SK-N-SH (cell line): ENCODE measurements around the gene CSNK1E. TPM values are rescaled to one million over a fixed set of nuclear protein-coding genes. Genes with fewer than 3 reads are reported as not detected.
A peak's percentile ranks its signal among the peaks of the same experiment; 100 is the strongest.

Experiments used
- CTCF ChIA-PET: fragments of 300-600, 350-600 bp; formaldehyde crosslinking; extraction: SDS; loops from one replicate; lab custom pipeline; 2021; lab: Yijun Ruan, JAX
- POLR2A ChIA-PET: fragments of 350-600 bp; sonication (Branson Sonifier 250); formaldehyde crosslinking; extraction: SDS; loops from one replicate; lab custom pipeline; 2020; ENCODE audit warnings: antibody characterized with exemption, inconsistent platforms; lab: Yijun Ruan, JAX
- DNase-seq: peaks from one replicate; pipeline ENCODE4 v3.0.0; 2012
- H2AFZ ChIP-seq: fragments of 200-600 bp; sonication (generic); 2 replicates; pipeline ENCODE4 v1.8.1; 2016; ENCODE audit warnings: antibody characterized with exemption, mild to moderate bottlenecking, low read depth
- H3F3A ChIP-seq: fragments of 200-600 bp; sonication (generic); replicated peaks from 2 replicates; pipeline ENCODE3; 2016; ENCODE audit warnings: antibody characterized with exemption, mild to moderate bottlenecking; ENCODE audit not compliant: insufficient read depth
- H3K27ac ChIP-seq, 2 experiments: fragments of 200-500 bp in 1 of 2; fragments of 200-600 bp in 1 of 2; sonication (Bioruptor generic) in 1 of 2; sonication (generic), shearing (Covaris generic) in 1 of 2; 2 replicates each; pipeline versions ENCODE4 v1.5.1 to v1.6.1; 2014 to 2016; ENCODE audit warnings: low read depth in 2 of 2, inconsistent platforms in 1 of 2, low read length in 1 of 2, mild to moderate bottlenecking in 1 of 2, mixed read lengths in 1 of 2
- H3K27me3 ChIP-seq: fragments of 200-600 bp; sonication (generic), shearing (Covaris generic); 2 replicates; pipeline ENCODE4 v1.6.1; 2016; ENCODE audit warnings: mixed run types; ENCODE audit not compliant: insufficient read depth
- H3K36me3 ChIP-seq, 2 experiments: fragments of 200-500 bp in 1 of 2; fragments of 200-600 bp in 1 of 2; sonication (Bioruptor generic) in 1 of 2; sonication (generic) in 1 of 2; replicated peaks in 1 of 2; 2 replicates each; pipeline versions ENCODE3 to v1.5.1; 2014 to 2016; ENCODE audit warnings: low read length in 1 of 2, mild to moderate bottlenecking in 1 of 2; ENCODE audit not compliant: insufficient read depth in 2 of 2, control insufficient read depth in 1 of 2
- H3K4me1 ChIP-seq, 2 experiments: fragments of 200-500 bp in 1 of 2; fragments of 200-600 bp in 1 of 2; sonication (Bioruptor generic) in 1 of 2; sonication (generic), shearing (Covaris generic) in 1 of 2; 2 replicates each; pipeline versions ENCODE4 v1.5.1 to v1.6.1; 2014 to 2016; ENCODE audit warnings: low read depth in 1 of 2, low read length in 1 of 2, mixed run types in 1 of 2; ENCODE audit not compliant: insufficient read depth in 2 of 2, control insufficient read depth in 1 of 2
- H3K4me2 ChIP-seq: fragments of 200-600 bp; sonication (generic), shearing (Covaris generic); 2 replicates; pipeline ENCODE4 v1.6.1; 2017; ENCODE audit warnings: mixed run types
- H3K4me3 ChIP-seq, 2 experiments: fragments of 200-500 bp in 1 of 2; fragments of 200-600 bp in 1 of 2; sonication (Bioruptor generic) in 1 of 2; sonication (generic), shearing (Covaris generic) in 1 of 2; 2 replicates each; pipeline versions ENCODE4 v1.5.1 to v1.8.1; 2014 to 2016; ENCODE audit warnings: low read depth in 2 of 2, inconsistent platforms in 1 of 2, low read length in 1 of 2, mild to moderate bottlenecking in 1 of 2, mixed read lengths in 1 of 2, moderate library complexity in 1 of 2
- H3K79me2 ChIP-seq: fragments of 200-600 bp; sonication (generic); 2 replicates; pipeline ENCODE4 v1.8.1; 2017; ENCODE audit warnings: mild to moderate bottlenecking; ENCODE audit not compliant: insufficient read depth
- H3K9ac ChIP-seq: fragments of 200-600 bp; sonication (generic); 2 replicates; pipeline ENCODE4 v1.6.1; 2017; ENCODE audit warnings: mixed run types
- H3K9me2 ChIP-seq: fragments of 200-600 bp; sonication (generic); 2 replicates; pipeline ENCODE4 v1.6.1; 2017; ENCODE audit warnings: mixed run types
- H3K9me3 ChIP-seq: fragments of 200-600 bp; sonication (generic); 2 replicates; pipeline ENCODE4 v1.6.1; 2017; ENCODE audit warnings: mixed run types, mild to moderate bottlenecking, moderate library complexity
- H4K20me1 ChIP-seq: fragments of 200-600 bp; sonication (generic); 2 replicates; pipeline ENCODE4 v1.6.1; 2017; ENCODE audit warnings: mild to moderate bottlenecking, mixed run types; ENCODE audit not compliant: insufficient read depth
- EZH2phosphoT487 ChIP-seq: fragments of 200-600 bp; sonication (generic); IDR thresholded peaks from 2 replicates; pipeline ENCODE4 v1.6.1; 2017; ENCODE audit warnings: low read depth, mixed run types, mild to moderate bottlenecking, antibody characterized with exemption, moderate library complexity, borderline replicate concordance
- GATA2 ChIP-seq: sonication (generic); formaldehyde crosslinking; IDR thresholded peaks from 2 replicates; pipeline ENCODE4 v1.5.0; 2020; ENCODE audit warnings: mild to moderate bottlenecking, missing genetic modification reagents
- NFIC ChIP-seq: IDR thresholded peaks from 2 replicates; pipeline ENCODE4 v1.4.0; 2012; ENCODE audit warnings: borderline replicate concordance
- TCF12 ChIP-seq: IDR thresholded peaks from 2 replicates; pipeline ENCODE4 v1.4.0; 2012
- ZBTB33 ChIP-seq: IDR thresholded peaks from 2 replicates; pipeline ENCODE4 v1.4.0; 2012; ENCODE audit warnings: low read depth, borderline replicate concordance
- WGBS: methylation state at CpG from one replicate; pipeline ENCODE4 v1.1.6; 2017; ENCODE audit warnings: low lambda C conversion rate; 5-methylcytosine and 5-hydroxymethylcytosine counted together
- polyA plus RNA-seq, 3 experiments: library from polyadenylated mRNA; depleted of rRNA; stranded (reverse); fragments of >200 nt; gene quantifications; 2 replicates each; pipeline ENCODE4 v1.2.3, GENCODE V29; 2012
- TF ChIP-seq, protein P1 (sequence below): fragments of 150-350 bp; IDR thresholded peaks from 2 replicates; pipeline ENCODE4 v1.6.1; 2017; ENCODE audit warnings: antibody characterized with exemption, low read length, low read depth, borderline replicate concordance
- TF ChIP-seq, protein P2 (sequence below): IDR thresholded peaks from 2 replicates; pipeline ENCODE4 v1.4.0; 2012; ENCODE audit warnings: low read depth, borderline replicate concordance
- TF ChIP-seq, protein P3 (sequence below): IDR thresholded peaks from 2 replicates; pipeline ENCODE4 v1.6.1; 2012; ENCODE audit warnings: mild to moderate bottlenecking, low read depth, low read length, moderate library complexity

The CSNK1E gene
- polyA plus RNA-seq, 1 of the 3 experiments (the other 2 are of a cell fraction) = 130 TPM

DNA sequence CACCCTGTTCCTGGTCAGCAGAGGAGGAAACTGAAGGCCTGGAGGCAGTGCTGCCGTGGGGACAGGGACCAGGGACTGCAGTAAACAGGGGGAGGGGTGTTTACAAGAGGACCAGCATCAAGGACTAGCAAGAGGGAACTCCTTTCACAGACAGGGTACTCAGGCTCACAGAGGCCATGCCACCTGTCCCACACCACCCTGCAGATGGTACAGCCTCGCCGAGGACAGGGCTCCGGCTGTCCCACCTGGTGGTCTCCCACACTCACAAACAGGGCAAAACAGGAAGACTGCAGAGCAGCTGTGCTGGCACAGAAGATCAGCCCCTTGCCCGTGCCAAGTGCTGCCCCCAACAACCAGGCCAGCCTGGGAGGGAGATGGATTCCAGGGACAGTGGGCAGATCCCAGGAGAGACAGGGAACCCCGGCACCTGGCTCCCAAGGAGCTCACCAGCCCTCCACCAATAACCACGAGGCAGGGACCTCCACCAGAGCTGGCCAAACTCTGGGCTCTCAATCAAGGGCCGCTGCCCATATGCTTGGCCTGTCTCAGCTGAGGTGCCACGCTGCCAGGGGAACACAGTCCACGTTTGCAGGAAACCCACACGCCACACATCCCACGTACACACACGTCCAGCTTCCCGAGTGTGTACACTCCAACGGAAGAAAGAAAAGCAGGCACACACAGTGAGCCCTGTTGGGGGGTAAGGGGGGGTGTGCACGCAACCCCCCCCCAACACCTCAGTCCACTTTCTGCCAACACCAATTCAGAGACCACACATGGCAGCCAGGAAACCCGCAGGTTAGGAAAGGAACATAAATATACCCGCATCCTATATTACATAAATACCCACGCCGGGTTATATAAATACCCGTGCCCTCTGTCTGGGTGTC is 2.1 kb downstream of the CSNK1E start:
- peaks cover 28 to 31% of the 10 kb centered on the region in 2 experiments; a peak in 2 of 4 replicates for H3K4me1 ChIP-seq
- WGBS = 0% methylated on average over 5 of the region's 21 CpGs
- ChIA-PET POLR2A (interaction anchor here (0.6 kb wide), 1 partner anchor 203 kb away, joined by 3 read pairs; no protein-coding TSS in a partner anchor), CTCF (no interaction called here)
- peak overlapping the region; percentile 64 to 70 for H3K4me3 ChIP-seq
- peaks cover 65% of the 10 kb centered on the region for H3K79me2 ChIP-seq
- H2AFZ ChIP-seq = no peak overlapping the region
- no peaks in the 10 kb centered on the region for H3K27me3 ChIP-seq
- H3K36me3 ChIP-seq = peaks cover 0 to 3% of the 10 kb centered on the region in 2 experiments
- H3K4me2 ChIP-seq = peak overlapping the region; percentile 87
- no peak for DNase-seq
- TF ChIP-seq, protein P1, sequence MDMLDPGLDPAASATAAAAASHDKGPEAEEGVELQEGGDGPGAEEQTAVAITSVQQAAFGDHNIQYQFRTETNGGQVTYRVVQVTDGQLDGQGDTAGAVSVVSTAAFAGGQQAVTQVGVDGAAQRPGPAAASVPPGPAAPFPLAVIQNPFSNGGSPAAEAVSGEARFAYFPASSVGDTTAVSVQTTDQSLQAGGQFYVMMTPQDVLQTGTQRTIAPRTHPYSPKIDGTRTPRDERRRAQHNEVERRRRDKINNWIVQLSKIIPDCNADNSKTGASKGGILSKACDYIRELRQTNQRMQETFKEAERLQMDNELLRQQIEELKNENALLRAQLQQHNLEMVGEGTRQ = no peak
- TF ChIP-seq TCF12 (no peak), NFIC (no peak), EZH2phosphoT487 (no peak), ZBTB33 (no peak), GATA2 (CRISPR knock-in tag) (no peak)
- TF ChIP-seq, protein P2, sequence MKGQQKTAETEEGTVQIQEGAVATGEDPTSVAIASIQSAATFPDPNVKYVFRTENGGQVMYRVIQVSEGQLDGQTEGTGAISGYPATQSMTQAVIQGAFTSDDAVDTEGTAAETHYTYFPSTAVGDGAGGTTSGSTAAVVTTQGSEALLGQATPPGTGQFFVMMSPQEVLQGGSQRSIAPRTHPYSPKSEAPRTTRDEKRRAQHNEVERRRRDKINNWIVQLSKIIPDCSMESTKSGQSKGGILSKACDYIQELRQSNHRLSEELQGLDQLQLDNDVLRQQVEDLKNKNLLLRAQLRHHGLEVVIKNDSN = no peak
- TF ChIP-seq, protein P3, sequence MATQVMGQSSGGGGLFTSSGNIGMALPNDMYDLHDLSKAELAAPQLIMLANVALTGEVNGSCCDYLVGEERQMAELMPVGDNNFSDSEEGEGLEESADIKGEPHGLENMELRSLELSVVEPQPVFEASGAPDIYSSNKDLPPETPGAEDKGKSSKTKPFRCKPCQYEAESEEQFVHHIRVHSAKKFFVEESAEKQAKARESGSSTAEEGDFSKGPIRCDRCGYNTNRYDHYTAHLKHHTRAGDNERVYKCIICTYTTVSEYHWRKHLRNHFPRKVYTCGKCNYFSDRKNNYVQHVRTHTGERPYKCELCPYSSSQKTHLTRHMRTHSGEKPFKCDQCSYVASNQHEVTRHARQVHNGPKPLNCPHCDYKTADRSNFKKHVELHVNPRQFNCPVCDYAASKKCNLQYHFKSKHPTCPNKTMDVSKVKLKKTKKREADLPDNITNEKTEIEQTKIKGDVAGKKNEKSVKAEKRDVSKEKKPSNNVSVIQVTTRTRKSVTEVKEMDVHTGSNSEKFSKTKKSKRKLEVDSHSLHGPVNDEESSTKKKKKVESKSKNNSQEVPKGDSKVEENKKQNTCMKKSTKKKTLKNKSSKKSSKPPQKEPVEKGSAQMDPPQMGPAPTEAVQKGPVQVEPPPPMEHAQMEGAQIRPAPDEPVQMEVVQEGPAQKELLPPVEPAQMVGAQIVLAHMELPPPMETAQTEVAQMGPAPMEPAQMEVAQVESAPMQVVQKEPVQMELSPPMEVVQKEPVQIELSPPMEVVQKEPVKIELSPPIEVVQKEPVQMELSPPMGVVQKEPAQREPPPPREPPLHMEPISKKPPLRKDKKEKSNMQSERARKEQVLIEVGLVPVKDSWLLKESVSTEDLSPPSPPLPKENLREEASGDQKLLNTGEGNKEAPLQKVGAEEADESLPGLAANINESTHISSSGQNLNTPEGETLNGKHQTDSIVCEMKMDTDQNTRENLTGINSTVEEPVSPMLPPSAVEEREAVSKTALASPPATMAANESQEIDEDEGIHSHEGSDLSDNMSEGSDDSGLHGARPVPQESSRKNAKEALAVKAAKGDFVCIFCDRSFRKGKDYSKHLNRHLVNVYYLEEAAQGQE = no peak
- peaks cover 18% of the 10 kb centered on the region for H3F3A ChIP-seq
- H4K20me1 ChIP-seq = peaks cover 54% of the 10 kb centered on the region
- no peaks in the 10 kb centered on the region for H3K9me3 ChIP-seq
- no peaks in the 10 kb centered on the region for H3K9me2 ChIP-seq
- H3K9ac ChIP-seq = peak overlapping the region; percentile 94
- H3K27ac ChIP-seq = peak overlapping the region; percentile 34 to 87; a peak in 3 of 4 replicates
